Stomach (tissue), 9 donors: ENCODE measurements around the gene LONP2. TPM values are rescaled to one million over a fixed set of nuclear protein-coding genes. Genes with fewer than 3 reads are reported as not detected.

Experiments
- DNase-seq, 2 donors: peaks; one replicate each; pipeline versions ENCODE4 v3.0.0 to v3.0.0-alpha.2; 2013 to 2019
- H3K27ac ChIP-seq, 5 donors: fragments of 200-600 bp in 4 of 5; sonication (generic) in 4 of 5; one replicate each; pipeline ENCODE4 v1.5.1; 2013 to 2019; ENCODE audit warnings: mild to moderate bottlenecking in 1 of 5, moderate library complexity in 1 of 5
- H3K27me3 ChIP-seq, 3 donors: fragments of 200-600 bp; sonication (generic); one replicate each; pipeline ENCODE4 v1.5.1; 2017 to 2019; ENCODE audit warnings: mixed run types in 1 of 3
- H3K36me3 ChIP-seq, 4 donors: fragments of 200-600 bp; sonication (generic); 1 replicate in 3 of 4; 2 replicates in 1 of 4; pipeline ENCODE4 v1.5.1; 2016 to 2019
- H3K4me1 ChIP-seq, 4 donors: fragments of 200-600 bp; sonication (generic); one replicate each; pipeline ENCODE4 v1.5.1; 2016 to 2019
- H3K4me3 ChIP-seq, 4 donors: fragments of 200-600 bp; sonication (generic) in 3 of 4; one replicate each; pipeline ENCODE4 v1.5.1; 2016 to 2019; ENCODE audit warnings: mild to moderate bottlenecking in 1 of 4
- H3K9me3 ChIP-seq, 4 donors: fragments of 200-600 bp; sonication (generic); one replicate each; pipeline ENCODE4 v1.5.1; 2016 to 2019
- CTCF ChIP-seq, 7 experiments: fragments of 450-650 bp in 4 of 7; fragments of 200-600 bp in 3 of 7; sonication (generic) in 3 of 7; IDR thresholded peaks; one replicate each; pipeline ENCODE4 v1.5.1; 2016 to 2019; ENCODE audit warnings: antibody characterized with exemption in 7 of 7, control low read depth in 2 of 7, mild to moderate bottlenecking in 1 of 7
- EP300 ChIP-seq: sonication (generic); formaldehyde crosslinking; IDR thresholded peaks from one replicate; pipeline ENCODE4 v1.6.1; 2017; ENCODE audit warnings: antibody characterized with exemption
- POLR2A ChIP-seq, 4 donors: fragments of 450-650 bp; IDR thresholded peaks; one replicate each; pipeline ENCODE4 v1.6.1; 2016; ENCODE audit warnings: antibody characterized with exemption in 4 of 4, control low read depth in 2 of 4, mild to moderate bottlenecking in 1 of 4, moderate library complexity in 1 of 4
- POLR2AphosphoS5 ChIP-seq, 3 donors: sonication (generic); formaldehyde crosslinking; IDR thresholded peaks; one replicate each; pipeline ENCODE4 v1.6.1; 2016; ENCODE audit warnings: antibody characterized with exemption in 3 of 3
- WGBS, 5 donors: extraction: QIAGEN DNeasy Blood & Tissue Kit in 3 of 5; methylation state at CpG; one replicate each; pipeline versions ENCODE4 v1.1.5 to v1.1.7; 2013 to 2018; 5-methylcytosine and 5-hydroxymethylcytosine counted together
- intact Hi-C: fragments of 100-400 bp; cut with DNase I; formaldehyde crosslinking; loops from one replicate; pipeline ENCODE4 v1.15.1; 2023; ENCODE audit warnings: low total_unique reads
- polyA plus RNA-seq, 3 donors: library from polyadenylated mRNA; stranded (reverse); fragments of 200-250 nt; gene quantifications; one replicate each; pipeline ENCODE4 v1.2.3, GENCODE V29; 2013
- total RNA-seq, 5 donors: library from RNA; depleted of rRNA; stranded (reverse); fragments of >200 nt; gene quantifications; one replicate each; pipeline versions ENCODE4 v1.1.0 to v1.2.3, GENCODE V29; 2014 to 2016
- donor health status: healthy with polysubstance abuse.
- donor health status: Bipolar disorder and iron deficiency.
- donor health status: healthy.

The LONP2 gene
- total and polyA plus RNA-seq, 8 donors = 13.0 to 140 (median 26.7) TPM

DNA sequence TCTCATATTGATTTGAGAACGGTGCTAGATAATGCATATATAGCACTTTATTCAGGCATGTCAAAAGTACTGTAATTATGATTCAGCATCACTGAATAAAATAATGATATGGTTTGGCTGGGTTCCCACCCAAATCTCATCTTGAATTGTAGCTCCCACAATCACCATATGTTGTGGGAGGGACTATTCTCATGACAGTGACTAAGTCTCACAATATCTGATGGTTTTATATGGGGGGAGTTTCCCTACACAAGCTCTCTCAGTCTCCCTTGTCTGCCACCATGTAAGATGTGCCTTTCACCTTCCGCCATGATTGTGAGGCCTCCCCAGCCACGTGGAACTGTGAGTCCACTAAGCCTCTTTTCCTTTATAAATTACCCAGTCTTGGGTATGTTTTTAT lies 25.6 kb upstream of the LONP2 start:
- intact Hi-C loops = no loop called here
- Histone ChIP-seq H3K27me3 (no peaks in the 10 kb centered on the region), H3K4me3 (no peak overlapping the region), H3K36me3 (no peaks in the 10 kb centered on the region), H3K27ac (no peak overlapping the region), H3K9me3 (no peaks in the 10 kb centered on the region), H3K4me1 (no peaks in the 10 kb centered on the region)
- WGBS, 5 donors = 75 to 85% (median 85%) methylated on average over 3 of the region's 3 CpGs
- DNase-seq = no peak
- TF ChIP-seq EP300 (no peak), POLR2AphosphoS5 (IDR thresholded peaks at IDR 0.05) (no peak), CTCF (IDR thresholded peaks at IDR 0.05) (no peak), POLR2A (IDR thresholded peaks at IDR 0.05) (no peak)

GRCh38 chr16:48220891-48221290 lies 23.2 kb upstream of the LONP2 start:
- intact Hi-C loops = no loop called here
- no peak for DNase-seq
- no peak for TF ChIP-seq POLR2AphosphoS5 (IDR thresholded peaks at IDR 0.05)
- no peak for TF ChIP-seq EP300
- no peak for TF ChIP-seq POLR2A (IDR thresholded peaks at IDR 0.05)
- TF ChIP-seq CTCF (IDR thresholded peaks at IDR 0.05) = no peak

DNA sequence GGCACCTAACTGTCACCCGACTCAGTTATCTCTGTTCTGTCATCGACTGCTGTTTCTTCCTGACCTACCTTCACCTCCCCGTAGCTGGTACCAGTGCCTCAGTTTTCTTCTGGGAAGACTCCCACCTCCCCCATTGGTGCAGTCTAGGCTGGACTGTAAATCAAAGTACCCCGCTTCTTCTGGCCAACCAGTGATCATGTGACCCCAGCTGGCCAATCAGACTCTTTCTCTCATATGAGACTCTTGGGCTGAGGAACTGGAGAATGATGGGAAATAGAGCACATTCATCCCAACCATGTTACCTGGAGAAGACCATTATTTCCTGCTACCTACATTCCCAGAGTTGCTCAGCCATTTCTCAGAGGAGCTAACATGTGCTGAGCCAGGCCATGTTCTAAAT lies 20.6 kb upstream of the LONP2 start:
- no peaks in the 10 kb centered on the region for H3K9me3 ChIP-seq
- DNase-seq = no peak
- no peak overlapping the region for H3K27ac ChIP-seq
- H3K4me1 ChIP-seq = no peaks in the 10 kb centered on the region
- intact Hi-C loops = no loop called here
- no peaks in the 10 kb centered on the region for H3K36me3 ChIP-seq
- no peak overlapping the region for H3K4me3 ChIP-seq
- peaks cover 0 to 5% (median 0%) of the 10 kb centered on the region in 3 donors for H3K27me3 ChIP-seq
- WGBS, 5 donors = 93 to 98% (median 97%) methylated on average over 4 of the region's 4 CpGs
- no peak for TF ChIP-seq POLR2A (IDR thresholded peaks at IDR 0.05)
- TF ChIP-seq POLR2AphosphoS5 (IDR thresholded peaks at IDR 0.05) = no peak
- no peak for TF ChIP-seq EP300
- no peak for TF ChIP-seq CTCF (IDR thresholded peaks at IDR 0.05)

More at GRCh38 chr16:48220891-48221290, 23.2 kb upstream of the LONP2 start:
- Histone ChIP-seq H3K27me3 (peaks cover 0 to 5% (median 0%) of the 10 kb centered on the region in 3 donors), H3K4me3 (no peak overlapping the region), H3K36me3 (no peaks in the 10 kb centered on the region), H3K27ac (no peak overlapping the region), H3K9me3 (no peaks in the 10 kb centered on the region), H3K4me1 (no peaks in the 10 kb centered on the region)
- 60 to 82% (median 71%) methylated on average over 3 of the region's 3 CpGs for WGBS, 5 donors

DNA sequence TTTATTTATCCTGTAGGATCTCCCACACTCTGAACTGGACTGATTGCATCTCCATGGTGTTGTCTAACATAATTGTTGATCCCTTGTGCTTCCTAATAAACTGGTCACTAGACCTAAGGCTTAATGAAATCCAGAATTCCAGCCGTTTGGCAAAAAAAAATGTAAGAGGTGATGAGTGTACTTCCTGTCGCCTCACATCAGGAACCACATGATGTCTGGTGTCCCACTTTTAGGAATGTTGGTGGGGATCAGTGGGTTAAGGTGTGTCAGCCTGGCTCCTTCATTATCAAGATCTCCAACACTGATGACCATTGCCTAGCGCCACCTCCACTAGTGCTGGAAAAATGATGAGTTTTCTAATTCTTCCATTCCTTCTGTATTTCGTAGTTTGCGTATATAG lies 18.6 kb upstream of the LONP2 start:
- WGBS, 5 donors = 77 to 91% (median 84%) methylated on average over 5 of the region's 5 CpGs
- TF ChIP-seq CTCF (IDR thresholded peaks at IDR 0.05) (no peak), POLR2AphosphoS5 (IDR thresholded peaks at IDR 0.05) (no peak), EP300 (no peak), POLR2A (IDR thresholded peaks at IDR 0.05) (no peak)
- intact Hi-C loops = no loop called here

More for the DNA sequence above, 18.6 kb upstream of the LONP2 start:
- Histone ChIP-seq H3K36me3 (no peaks in the 10 kb centered on the region), H3K4me3 (no peak overlapping the region), H3K9me3 (no peaks in the 10 kb centered on the region), H3K27me3 (peaks cover 0 to 5% (median 0%) of the 10 kb centered on the region in 3 donors), H3K27ac (no peak overlapping the region), H3K4me1 (peaks cover 0 to 5% (median 2%) of the 10 kb centered on the region in 4 donors)
- no peak for DNase-seq
